A549 (cell line): ENCODE results near the gene RTN4R.

ENCODE experiments used
- CHD2 ChIP-seq: fragments of 150-350 bp; IDR thresholded peaks from 2 replicates; pipeline ENCODE4 v1.6.1; 2014; ENCODE audit warnings: low read length; ENCODE audit not compliant: partially characterized antibody
- FOSL2 ChIP-seq, 2 experiments: fragments of 450-650 bp in 1 of 2; fragments of >200 bp in 1 of 2; sonication (Bioruptor Twin) in 1 of 2; formaldehyde crosslinking; IDR thresholded peaks; 2 replicates each; pipeline versions ENCODE4 v1.5.0 to v1.6.1; 2016 to 2020; ENCODE audit warnings: mild to moderate bottlenecking in 1 of 2, moderate library complexity in 1 of 2
- SMC3 ChIP-seq: fragments of >200 bp; sonication (Bioruptor Twin); formaldehyde crosslinking; IDR thresholded peaks from 3 replicates; pipeline ENCODE4 v1.6.1; 2018; ENCODE audit warnings: inconsistent platforms
- TF ChIP-seq, protein P1 (sequence below): fragments of >200 bp; sonication (Bioruptor Twin); formaldehyde crosslinking; IDR thresholded peaks from 3 replicates; pipeline ENCODE4 v1.5.1; 2016
- TF ChIP-seq, protein P2 (sequence below): fragments of 450-650 bp; IDR thresholded peaks from 2 replicates; pipeline ENCODE4 v1.6.1; 2014; ENCODE audit warnings: antibody characterized with exemption
- TF ChIP-seq, protein P3 (sequence below): fragments of 200-600 bp; sonication (generic); IDR thresholded peaks from 2 replicates; pipeline ENCODE4 v1.6.1; 2016; ENCODE audit warnings: antibody characterized with exemption, mild to moderate bottlenecking, moderate library complexity

DNA sequence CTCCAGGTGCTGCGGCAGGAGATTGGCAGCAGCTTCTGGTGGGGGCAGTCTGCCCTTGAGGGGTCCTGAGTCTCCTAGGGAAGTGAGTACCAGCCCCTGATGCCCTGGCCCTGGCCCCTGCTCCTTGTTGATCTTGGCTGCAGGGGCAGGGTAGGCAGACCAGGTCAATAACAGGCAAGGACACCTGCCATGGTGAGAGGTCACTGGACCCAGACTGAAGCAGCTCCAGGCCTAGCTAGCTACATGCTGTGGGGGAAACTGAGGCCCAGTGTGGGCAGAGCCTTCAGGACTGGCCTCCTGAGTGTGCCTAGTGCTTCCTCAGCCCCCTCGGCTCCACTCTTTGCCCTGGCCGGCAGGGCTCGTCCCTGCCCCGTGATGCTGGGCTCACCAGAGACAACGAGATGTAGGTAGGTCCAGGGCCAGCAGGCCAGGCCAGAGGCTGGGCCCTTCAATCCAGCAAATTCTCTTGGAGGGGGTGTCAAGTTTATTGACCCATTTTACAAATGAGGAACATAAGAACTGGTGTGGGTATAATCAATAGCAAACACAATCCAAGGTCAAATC lies 20.4 kb downstream of the RTN4R start:
- TF ChIP-seq FOSL2 (IDR thresholded peaks at IDR 0.05), result no peak
- TF ChIP-seq FOSL2 (CRISPR knock-in tag; IDR thresholded peaks at IDR 0.05), result no peak
- TF ChIP-seq, protein P1, sequence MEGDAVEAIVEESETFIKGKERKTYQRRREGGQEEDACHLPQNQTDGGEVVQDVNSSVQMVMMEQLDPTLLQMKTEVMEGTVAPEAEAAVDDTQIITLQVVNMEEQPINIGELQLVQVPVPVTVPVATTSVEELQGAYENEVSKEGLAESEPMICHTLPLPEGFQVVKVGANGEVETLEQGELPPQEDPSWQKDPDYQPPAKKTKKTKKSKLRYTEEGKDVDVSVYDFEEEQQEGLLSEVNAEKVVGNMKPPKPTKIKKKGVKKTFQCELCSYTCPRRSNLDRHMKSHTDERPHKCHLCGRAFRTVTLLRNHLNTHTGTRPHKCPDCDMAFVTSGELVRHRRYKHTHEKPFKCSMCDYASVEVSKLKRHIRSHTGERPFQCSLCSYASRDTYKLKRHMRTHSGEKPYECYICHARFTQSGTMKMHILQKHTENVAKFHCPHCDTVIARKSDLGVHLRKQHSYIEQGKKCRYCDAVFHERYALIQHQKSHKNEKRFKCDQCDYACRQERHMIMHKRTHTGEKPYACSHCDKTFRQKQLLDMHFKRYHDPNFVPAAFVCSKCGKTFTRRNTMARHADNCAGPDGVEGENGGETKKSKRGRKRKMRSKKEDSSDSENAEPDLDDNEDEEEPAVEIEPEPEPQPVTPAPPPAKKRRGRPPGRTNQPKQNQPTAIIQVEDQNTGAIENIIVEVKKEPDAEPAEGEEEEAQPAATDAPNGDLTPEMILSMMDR, result no peak
- no peak for TF ChIP-seq CHD2
- TF ChIP-seq, protein P2, sequence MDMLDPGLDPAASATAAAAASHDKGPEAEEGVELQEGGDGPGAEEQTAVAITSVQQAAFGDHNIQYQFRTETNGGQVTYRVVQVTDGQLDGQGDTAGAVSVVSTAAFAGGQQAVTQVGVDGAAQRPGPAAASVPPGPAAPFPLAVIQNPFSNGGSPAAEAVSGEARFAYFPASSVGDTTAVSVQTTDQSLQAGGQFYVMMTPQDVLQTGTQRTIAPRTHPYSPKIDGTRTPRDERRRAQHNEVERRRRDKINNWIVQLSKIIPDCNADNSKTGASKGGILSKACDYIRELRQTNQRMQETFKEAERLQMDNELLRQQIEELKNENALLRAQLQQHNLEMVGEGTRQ, result no peak
- no peak for TF ChIP-seq SMC3
- TF ChIP-seq, protein P3, sequence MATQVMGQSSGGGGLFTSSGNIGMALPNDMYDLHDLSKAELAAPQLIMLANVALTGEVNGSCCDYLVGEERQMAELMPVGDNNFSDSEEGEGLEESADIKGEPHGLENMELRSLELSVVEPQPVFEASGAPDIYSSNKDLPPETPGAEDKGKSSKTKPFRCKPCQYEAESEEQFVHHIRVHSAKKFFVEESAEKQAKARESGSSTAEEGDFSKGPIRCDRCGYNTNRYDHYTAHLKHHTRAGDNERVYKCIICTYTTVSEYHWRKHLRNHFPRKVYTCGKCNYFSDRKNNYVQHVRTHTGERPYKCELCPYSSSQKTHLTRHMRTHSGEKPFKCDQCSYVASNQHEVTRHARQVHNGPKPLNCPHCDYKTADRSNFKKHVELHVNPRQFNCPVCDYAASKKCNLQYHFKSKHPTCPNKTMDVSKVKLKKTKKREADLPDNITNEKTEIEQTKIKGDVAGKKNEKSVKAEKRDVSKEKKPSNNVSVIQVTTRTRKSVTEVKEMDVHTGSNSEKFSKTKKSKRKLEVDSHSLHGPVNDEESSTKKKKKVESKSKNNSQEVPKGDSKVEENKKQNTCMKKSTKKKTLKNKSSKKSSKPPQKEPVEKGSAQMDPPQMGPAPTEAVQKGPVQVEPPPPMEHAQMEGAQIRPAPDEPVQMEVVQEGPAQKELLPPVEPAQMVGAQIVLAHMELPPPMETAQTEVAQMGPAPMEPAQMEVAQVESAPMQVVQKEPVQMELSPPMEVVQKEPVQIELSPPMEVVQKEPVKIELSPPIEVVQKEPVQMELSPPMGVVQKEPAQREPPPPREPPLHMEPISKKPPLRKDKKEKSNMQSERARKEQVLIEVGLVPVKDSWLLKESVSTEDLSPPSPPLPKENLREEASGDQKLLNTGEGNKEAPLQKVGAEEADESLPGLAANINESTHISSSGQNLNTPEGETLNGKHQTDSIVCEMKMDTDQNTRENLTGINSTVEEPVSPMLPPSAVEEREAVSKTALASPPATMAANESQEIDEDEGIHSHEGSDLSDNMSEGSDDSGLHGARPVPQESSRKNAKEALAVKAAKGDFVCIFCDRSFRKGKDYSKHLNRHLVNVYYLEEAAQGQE, result no peak
